Bronchial epithelial cell (primary cell): ENCODE results near the gene PRKCE. TPM values are rescaled to one million over a fixed set of nuclear protein-coding genes. Genes with fewer than 3 reads are reported as not detected.

ENCODE experiments used
- DNase-seq: peaks from one replicate; pipeline ENCODE4 v3.0.0-alpha.2; 2010; ENCODE audit warnings: low read depth
- FAIRE-seq: peaks from 2 replicates; lab custom pipeline; 2011; peaks lifted over from hg19 to GRCh38; lab: Jason Lieb, UNC
- H3K27me3 ChIP-seq: 2 replicates; pipeline ENCODE4 v1.5.1; 2011; ENCODE audit warnings: low read length; ENCODE audit not compliant: control insufficient read depth, insufficient read depth
- H3K36me3 ChIP-seq: 2 replicates; pipeline ENCODE4 v1.5.1; 2011; ENCODE audit warnings: low read length; ENCODE audit not compliant: control insufficient read depth, insufficient read depth
- H3K4me3 ChIP-seq: 2 replicates; pipeline ENCODE4 v1.5.1; 2011; ENCODE audit warnings: mild to moderate bottlenecking, low read depth, low read length, control low read depth
- CTCF ChIP-seq: IDR thresholded peaks from 2 replicates; pipeline ENCODE4 v1.5.1; 2011; ENCODE audit warnings: mild to moderate bottlenecking, moderate library complexity, low read length, control low read depth, inconsistent platforms; ENCODE audit not compliant: insufficient read depth, severe bottlenecking
- total RNA-seq: library from RNA; depleted of rRNA; stranded (reverse); fragments of >200 nt; gene quantifications from 2 replicates; pipeline ENCODE4 v1.2.1, GENCODE V29; 2014

PRKCE gene
- total RNA-seq, 1 donor from 2014 or later, result 6.3 TPM

- no peak for TF ChIP-seq CTCF
- peaks cover 2% of the 10 kb centered on the region for H3K27me3 ChIP-seq
Observed at GRCh38 chr2:45946023-45946422, 294.5 kb downstream of the PRKCE start.

GRCh38 chr2:45950606-45951005 is 299.1 kb downstream of the PRKCE start:
- no peak overlapping the region for H3K4me3 ChIP-seq
- no peak for TF ChIP-seq CTCF
- FAIRE-seq, result no peak

More at GRCh38 chr2:45946023-45946422, 294.5 kb downstream of the PRKCE start:
- FAIRE-seq (no peak), DNase-seq (peak; percentile 89)
- Histone ChIP-seq H3K4me3 (no peak overlapping the region), H3K36me3 (no peaks in the 10 kb centered on the region)

GRCh38 chr2:45951025-45951727 is 299.7 kb downstream of the PRKCE start:
- peak; percentile 43 for FAIRE-seq
- Histone ChIP-seq H3K36me3 (no peaks in the 10 kb centered on the region), H3K27me3 (peaks cover 2% of the 10 kb centered on the region), H3K4me3 (no peak overlapping the region)
- no peak for TF ChIP-seq CTCF
- no peak for DNase-seq

More at GRCh38 chr2:45950606-45951005, 299.1 kb downstream of the PRKCE start:
- DNase-seq, result no peak
- Histone ChIP-seq H3K27me3 (peaks cover 2% of the 10 kb centered on the region), H3K36me3 (no peaks in the 10 kb centered on the region)

- no peak for TF ChIP-seq CTCF
- no peak for DNase-seq
- FAIRE-seq, result no peak
- H3K27me3 ChIP-seq, result peaks cover 2% of the 10 kb centered on the region
- no peak overlapping the region for H3K4me3 ChIP-seq
- no peaks in the 10 kb centered on the region for H3K36me3 ChIP-seq
Observed at GRCh38 chr2:45952591-45952990, 301.1 kb downstream of the PRKCE start.

- no peak for FAIRE-seq
- DNase-seq, result no peak
- TF ChIP-seq CTCF, result no peak
- no peaks in the 10 kb centered on the region for H3K36me3 ChIP-seq
- no peaks in the 10 kb centered on the region for H3K27me3 ChIP-seq
- no peak overlapping the region for H3K4me3 ChIP-seq
Observed at GRCh38 chr2:45953376-45954027, 302.0 kb downstream of the PRKCE start.
